ENCODE measurements around the gene FARP2.

DNA sequence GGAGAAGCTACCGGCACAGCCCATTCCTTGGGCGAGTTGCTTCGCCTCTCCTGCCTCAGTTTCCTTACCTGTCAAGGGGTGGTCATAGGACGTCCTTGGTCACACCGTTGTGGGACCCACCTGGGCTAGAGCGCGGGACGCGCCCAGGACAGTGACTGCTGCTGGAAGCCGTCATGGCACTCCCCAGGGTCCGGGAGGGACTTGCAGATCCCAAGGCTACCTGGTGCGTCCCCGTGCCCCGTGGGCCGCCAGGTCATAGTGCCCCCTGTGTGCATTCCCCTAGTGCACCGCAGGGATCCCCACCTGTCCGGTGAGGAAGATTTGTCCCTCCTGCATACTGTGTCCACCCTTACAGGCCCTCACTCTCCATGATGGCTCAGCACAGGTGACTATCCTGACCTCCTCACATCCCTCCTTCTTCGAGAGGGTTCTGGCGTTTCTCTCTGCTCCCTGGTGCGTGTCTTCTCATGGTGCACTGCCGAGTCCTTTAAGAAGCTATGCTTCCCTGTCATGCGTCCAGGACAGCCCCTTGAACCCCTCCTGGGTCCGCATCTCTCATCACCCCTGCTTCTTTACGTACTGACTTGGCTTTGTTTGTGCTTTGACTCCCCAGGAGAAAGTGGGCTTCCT lies 153.2 kb downstream of the FARP2 start:
- TF ChIP-seq, protein P1, sequence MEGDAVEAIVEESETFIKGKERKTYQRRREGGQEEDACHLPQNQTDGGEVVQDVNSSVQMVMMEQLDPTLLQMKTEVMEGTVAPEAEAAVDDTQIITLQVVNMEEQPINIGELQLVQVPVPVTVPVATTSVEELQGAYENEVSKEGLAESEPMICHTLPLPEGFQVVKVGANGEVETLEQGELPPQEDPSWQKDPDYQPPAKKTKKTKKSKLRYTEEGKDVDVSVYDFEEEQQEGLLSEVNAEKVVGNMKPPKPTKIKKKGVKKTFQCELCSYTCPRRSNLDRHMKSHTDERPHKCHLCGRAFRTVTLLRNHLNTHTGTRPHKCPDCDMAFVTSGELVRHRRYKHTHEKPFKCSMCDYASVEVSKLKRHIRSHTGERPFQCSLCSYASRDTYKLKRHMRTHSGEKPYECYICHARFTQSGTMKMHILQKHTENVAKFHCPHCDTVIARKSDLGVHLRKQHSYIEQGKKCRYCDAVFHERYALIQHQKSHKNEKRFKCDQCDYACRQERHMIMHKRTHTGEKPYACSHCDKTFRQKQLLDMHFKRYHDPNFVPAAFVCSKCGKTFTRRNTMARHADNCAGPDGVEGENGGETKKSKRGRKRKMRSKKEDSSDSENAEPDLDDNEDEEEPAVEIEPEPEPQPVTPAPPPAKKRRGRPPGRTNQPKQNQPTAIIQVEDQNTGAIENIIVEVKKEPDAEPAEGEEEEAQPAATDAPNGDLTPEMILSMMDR (conservative IDR thresholded peaks at IDR 0.05; ENCODE audit: low read length): no peak
- no peak for TF ChIP-seq EZH2phosphoT487 (IDR thresholded peaks at IDR 0.05; ENCODE audit: borderline replicate concordance)

All from Loucy (cell line).